Measurements from ENCODE around the gene CYP2S1.
"Not testable (repeated sequence)": the region's sequence is repeated elsewhere in the genome, so short reads cannot be mapped to it uniquely, and the experiment has no call there.

CYP2S1 gene

DNA sequence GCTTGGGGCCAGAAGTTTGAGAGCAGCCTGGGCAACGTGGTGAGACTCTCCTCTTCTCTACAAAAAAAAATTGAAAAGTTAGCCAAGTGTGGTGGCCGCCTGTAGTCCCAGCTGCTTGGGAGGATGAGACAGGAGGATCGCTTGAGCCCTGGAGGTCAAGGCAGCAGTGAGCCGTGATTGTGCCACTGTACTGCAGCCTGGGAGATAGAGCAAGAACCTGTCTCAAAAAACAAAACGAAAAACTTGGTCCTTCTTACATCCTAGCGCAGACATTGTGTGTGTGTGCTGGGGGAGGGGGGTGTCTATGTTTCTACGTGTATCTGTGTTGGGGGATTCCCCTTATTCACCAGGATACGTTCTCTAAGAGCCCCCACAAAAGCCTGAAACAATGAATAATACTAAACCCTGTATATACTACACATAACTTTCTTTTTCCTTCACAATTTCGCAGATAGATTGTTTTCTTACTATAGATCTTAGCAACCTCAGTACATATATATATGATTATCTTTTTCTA, 33.9 kb downstream of the CYP2S1 start:
- no peak for DNase-seq

DNA sequence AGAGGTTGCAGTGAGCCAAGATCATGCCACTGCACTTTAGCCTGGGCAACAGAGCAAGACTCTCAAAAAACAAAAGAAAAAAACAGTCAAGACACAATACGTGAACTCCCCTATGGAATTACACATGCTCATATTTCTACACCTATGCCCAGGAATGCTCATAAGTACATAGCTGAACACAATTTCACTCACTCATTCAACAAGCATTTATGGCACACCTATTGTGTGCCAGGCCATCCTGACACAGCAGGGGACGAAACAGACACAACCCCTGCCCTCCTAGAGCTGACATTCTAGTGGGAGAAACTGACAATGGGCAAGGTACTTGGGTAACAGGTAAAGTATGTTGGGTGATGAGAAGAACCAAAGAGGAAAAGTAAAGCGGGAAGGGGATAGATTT, 35.5 kb downstream of the CYP2S1 start:
- DNase-seq = no peak

DNA sequence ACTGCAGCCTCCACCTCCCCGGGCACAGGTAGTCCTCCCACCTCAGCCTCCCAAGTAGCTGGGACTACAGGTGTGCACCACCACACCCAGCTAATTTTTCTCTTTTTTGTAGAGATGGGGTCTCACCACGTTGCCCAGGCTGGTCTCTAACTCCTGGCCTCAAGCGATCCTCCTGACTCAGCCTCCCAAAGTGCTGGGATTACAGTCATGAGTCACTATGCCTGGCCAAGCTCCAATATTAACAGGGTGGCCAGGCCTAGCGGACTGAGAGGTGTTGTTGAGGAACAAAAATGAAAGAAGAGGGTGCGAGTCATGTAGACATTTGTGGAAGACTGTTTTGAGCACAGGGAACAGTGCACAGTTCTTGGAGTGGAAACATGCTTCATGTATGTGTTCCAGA, 36.3 kb downstream of the CYP2S1 start:
- DNase-seq = not testable (repeated sequence)

DNA sequence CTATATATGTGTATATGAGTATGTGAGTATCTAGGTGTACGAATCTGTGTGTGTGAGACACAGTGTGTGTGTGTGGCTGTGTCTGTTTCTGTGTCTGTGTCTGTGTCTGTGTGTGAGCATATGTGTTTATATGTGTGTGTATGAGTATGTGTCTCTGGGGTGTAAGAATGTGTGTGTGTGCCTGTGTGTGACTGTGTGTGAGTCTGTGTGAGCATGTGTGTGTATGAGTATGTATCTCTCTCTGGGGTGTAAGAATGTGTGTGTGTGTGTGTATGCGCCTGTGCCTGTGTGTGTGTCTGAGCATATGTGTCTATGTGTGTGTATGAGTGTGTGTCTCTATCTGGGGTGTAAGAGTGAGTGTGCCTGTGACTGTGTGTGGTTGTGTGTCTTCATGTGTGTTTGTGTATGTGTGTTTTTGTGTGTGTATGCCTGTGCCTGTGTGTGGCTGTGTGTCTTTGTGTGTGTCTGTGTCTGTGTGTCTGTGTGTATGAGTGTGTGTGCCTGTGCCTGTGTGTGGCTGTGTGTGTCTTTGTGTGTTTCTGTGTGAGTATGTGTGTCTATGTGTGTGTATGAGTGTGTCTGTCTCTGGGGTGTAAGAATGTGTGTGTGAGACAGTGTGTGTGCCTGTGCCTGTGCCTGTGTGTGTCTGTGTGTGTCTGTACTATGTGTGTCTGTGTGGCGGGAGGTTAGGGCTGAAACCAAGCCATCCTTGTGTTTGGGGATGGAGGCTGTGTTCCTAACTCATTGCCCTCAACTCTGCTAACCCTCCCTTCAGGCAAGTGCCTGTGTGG, 37.2 kb downstream of the CYP2S1 start:
- DNase-seq = no peak

DNA sequence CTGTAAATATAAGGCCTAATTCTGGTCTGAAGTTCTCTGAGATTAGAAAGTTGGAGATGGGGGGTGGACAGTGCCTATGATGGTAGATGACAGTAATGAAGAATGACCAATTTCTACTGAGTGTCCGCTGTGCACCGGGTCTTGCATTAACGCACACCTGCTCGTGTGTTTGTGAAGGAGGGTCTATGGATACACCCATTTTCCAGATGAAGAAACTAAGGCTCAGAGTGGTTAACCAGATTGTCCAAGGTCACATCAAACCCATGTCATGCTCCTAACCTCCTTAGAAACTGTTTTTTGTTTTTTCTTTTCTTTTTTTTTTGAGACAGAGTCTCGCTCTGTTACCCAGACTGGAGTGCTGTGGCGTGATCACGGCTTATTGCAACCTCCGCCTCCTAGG, 39.7 kb downstream of the CYP2S1 start:
- DNase-seq = no peak

DNA sequence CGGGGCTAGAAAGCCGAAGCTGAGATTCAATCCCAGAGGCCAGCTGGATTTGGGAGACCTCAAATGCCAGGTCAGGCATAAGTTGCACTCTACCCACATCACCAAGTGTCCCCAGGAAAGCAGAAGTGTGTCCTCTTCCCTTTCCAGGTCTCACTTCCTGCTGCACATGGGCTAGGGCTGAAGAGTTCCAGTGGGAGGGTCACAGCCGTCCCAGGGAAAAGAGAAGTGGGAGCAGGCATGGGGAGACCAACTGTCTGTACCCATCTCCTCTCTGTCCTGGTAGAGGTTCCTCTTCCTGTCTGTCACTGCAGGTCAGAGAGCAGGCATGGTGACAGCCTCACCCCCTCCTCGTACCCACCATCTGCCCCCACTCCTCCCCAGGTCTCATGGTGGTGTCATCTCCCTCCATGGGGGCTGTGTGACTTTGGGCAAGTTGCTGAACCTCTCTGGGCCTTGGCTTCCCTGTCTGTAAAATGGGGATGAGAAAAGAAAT, 40.8 kb downstream of the CYP2S1 start:
- DNase-seq = no peak

DNA sequence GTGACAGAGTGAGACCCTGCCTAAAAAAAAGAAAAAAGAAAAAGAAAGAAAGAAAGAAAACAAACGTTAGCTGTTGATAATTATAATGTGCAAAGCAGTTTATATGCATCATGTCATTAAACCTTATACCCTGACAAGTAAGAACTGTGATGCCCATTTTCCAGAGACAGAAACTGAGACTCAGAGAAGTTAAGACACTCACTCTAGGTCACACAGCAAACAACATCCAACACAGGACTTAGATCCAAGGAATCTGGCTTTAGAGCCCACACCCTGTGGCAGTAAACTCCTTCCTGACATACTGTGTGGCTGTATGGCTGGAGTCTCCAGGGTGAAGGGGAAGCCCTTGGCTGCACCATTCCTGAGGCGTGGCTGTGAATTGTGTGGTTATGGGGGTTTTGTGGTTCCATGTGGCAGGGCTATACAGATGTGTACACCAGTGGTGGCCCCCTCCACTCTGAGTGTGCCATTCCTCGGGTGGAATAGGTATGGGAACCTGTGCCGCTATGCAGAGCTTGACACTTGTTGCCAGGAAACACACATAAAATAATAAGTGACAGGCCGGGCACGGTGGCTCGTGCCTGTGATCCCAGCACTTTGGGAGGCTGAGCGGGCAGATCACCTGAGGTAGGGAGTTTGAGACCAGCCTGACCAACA, 41.6 kb downstream of the CYP2S1 start:
- DNase-seq = no peak

DNA sequence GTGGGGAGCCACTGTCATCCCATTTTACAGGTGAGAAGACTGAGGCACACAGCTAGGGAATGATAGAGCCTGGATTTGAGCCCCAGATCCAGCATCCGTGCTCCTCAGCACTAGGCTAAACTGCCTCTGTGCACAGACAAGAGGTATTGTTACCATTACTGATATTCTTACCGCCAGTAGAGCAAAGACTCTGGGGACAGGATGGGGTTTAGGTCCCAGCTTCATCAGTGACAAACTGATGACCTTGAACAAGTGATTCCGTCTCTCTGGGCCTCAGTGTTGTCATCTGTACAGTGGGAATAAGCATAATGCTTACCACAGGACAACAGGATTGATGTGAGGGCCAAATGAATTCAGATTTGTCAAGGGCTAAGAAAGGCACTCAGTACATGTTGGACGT, 42.5 kb downstream of the CYP2S1 start:
- no peak for DNase-seq

DNA sequence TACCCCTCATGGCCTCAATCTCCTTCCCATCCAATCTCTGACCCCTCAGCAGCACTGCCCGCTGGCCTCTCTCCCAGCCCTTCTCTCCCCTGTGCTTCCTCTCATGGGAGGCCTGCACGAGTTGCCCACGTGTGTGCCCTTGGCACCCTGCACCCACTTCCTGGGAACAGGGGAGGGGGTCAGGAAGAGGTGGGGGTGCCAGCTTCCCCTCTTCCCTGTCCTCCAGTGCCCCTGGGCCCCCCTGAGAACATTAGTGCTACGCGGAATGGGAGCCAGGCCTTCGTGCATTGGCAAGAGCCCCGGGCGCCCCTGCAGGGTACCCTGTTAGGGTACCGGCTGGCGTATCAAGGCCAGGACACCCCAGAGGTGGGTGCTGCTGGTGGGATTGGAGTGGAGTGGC, 45.2 kb downstream of the CYP2S1 start:
- DNase-seq = no peak

DNA sequence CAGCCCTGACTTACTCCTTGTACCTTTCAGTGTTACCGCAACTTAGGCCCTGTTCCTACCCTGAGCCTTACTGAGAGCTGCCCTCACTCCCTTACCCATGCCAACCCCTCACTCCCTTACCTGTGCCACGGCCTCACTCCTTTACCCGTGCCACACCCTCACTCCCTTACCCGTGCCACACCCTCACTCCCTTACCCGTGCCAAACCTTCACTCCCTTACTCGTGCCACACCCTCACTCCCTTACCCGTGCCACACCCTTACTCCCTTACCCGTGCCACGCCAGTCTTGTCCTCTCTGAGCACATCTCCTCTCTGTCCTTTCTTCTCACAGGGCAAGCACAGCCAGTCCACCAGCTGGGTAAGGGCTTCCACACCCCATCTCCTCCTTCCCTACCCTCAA, 46.3 kb downstream of the CYP2S1 start:
- no peak for DNase-seq

DNA sequence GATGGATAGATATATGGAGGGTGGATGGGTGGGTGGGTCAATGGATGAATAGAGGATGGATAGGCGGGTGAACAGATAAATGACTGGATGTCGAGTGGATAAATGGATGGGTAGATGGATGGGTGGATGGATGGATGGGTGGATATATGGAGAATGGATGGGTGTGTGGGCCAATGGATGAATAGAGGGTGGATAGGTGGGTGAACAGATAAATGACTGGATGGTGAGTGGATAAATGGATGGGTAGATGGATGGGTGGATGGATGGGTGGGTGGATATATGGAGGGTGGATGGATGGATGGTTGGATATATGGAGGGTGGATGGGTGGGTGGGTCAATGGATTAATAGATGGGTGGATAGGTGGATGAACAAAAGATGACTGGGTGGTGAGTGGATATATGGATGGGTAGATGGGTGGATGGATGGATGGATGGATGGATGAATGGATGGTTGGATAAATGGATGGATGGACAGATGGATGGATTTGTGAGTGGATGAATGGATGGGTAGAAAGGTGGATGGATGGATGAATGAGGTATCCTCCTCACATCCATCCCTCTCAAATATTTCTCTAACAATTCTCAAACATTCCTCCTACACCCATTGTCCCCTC, 47.0 kb downstream of the CYP2S1 start:
- no peak for DNase-seq

DNA sequence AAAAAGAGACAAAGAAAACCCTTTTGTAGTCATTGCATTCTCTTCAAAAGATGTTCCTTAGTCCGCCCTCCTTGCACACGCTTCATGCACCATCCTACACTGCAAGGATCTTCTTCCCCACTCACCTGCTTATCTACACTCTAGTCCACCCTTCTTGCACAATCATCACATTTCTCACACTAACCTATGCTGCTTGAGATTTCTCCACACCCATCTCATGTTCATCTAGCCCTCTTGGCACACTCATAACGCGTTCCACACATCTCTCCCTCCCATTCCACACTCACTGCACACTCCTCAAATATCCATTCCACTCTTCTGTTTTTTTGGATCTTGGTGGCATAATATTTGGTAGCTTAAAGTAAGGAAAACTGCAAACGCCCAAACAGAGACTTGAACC, 48.8 kb downstream of the CYP2S1 start:
- no peak for DNase-seq

DNA sequence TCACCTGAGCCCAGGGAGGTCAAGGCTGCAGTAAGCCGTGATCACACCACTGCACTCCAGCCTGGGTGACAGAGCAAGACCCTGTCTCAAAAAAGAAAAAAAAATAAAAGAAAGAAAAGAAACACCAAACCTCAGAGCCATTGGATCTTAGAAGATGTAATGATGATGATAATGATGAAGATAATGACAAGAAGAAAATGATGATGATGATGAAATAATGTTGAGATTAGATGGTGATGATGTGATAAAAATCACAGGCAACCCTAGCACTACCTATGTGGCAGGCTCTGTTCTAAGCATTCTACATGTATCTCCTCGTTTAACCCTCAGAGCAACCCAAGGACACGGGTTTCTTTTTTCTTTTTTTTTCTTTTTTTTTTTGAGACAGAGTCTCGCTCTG, 51.1 kb downstream of the CYP2S1 start:
- no peak for DNase-seq

DNA sequence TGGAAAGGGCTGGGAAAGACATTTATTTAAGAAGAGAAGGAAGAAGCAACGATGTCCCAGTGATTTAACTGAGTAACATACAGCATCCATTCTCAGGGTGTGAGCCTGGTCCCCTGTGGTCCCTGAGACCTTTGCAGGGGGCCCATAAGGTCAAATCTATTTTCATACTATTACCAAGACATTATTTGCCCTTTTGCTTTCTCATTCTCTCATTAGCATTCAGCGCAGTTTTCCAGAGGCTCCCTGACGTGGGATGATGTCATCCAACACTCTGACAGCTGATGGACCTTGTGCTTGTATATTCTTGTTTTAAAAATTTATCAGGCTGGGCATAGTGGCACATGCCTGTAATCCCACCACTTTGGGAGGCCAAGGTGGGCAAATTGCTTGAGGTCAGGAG, 52.8 kb downstream of the CYP2S1 start:
- no peak for DNase-seq

DNA sequence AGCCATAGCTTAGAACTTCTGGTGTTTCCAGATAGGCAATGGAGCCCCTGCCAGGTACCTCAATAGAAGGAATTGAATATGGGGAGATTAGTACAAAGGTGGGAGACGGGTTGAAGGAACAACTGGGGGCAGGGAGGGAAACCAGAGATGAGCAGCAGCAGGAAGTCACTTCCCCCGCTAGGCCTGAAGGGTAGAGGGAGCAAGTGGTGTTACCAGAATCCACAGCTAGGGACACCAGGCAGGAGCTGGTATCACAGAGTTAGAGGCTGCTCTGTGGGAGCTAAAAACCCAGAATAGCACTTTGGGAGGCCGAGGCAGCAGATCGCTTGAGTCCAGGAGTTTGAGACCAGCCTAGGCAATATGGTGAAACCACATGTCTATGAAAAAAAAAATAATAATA, 55.9 kb downstream of the CYP2S1 start:
- DNase-seq = no peak

DNA sequence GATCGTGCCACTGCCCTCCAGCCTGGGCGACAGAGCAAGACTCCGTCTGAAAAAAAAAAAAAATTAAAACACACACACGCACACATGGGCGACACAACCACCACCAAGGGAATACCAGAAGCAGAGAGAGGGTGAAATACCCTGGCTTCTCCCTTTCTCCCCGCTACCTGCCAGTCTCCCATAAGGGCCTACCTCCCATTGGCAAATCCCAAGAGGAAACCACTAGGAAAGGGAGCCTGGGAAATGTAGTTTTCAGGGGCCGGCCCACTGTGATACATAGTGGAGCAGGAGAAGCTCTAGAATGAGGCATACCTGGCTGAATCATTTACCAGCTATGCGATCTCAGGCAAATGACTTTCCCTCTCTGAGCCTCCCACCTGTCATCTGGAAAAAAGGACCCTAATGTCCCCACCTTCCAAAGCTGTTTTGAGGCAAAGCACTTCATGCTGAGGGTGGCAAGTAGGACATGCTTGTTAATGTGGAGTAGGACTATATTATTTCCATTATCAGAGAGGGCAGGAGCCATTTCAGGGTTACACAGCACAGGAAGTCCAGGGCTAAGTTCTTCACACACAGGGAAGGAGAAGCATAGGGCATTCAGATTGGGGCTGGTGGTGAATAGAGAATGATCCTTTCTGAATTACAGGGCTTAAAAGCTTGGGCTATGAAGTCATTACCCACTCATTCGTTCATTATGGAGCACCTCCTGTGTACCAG, 56.8 kb downstream of the CYP2S1 start:
- DNase-seq = no peak

DNA sequence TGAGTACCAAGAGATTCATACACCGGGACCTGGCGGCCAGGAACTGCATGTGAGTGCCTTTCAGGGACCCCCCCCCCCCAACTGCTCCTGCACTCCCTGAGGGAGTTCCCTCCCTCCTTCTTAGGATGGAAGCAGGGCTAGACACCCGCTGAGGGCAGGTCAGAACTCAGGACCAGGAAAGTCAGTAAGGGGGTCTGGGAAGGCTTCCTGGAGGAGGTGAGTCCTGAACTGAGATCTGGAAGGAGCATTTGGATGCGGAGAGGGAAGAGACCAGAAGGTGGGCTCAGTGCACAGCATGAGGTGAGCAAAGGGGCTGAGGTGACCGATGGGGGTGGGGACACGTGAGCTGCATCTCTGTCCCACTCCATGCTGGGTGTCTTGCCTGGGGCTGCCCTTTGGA, 60.6 kb downstream of the CYP2S1 start:
- DNase-seq = no peak

DNA sequence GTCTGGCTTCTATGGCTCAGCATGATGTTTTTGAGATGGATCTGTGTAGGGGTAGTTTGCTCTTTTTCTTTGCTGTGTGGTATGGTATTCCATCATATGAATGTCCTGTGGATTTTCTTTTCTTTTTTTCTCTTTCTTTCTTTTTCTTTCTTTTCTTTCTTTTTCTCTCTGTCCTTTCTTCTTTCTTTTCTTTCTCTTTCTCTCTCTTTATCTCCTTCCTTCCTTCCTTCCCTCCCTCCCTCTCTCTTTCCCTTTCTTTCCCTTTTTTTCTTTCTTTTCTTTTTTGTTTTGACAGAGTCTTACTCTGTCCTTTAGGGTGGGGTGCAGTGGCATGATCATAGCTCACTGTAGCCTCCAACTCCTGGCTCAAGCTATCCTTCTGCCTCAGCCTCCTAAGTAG, 62.2 kb downstream of the CYP2S1 start:
- no peak for DNase-seq
